Smooth muscle cell (in vitro differentiated cells): ENCODE results near the gene SPTBN1. TPM values are rescaled to one million over a fixed set of nuclear protein-coding genes. Genes with fewer than 3 reads are reported as not detected.

Experiments
- DNase-seq: peaks from one replicate; lab custom pipeline; 2025; ENCODE audit not compliant: unreplicated experiment; lab: John Stamatoyannopoulos, UW
- H2AFZ ChIP-seq: fragments of 200-600 bp; sonication (generic); 2 replicates; pipeline ENCODE4 v1.6.0; 2016; ENCODE audit warnings: antibody characterized with exemption, low read depth, mild to moderate bottlenecking
- H3F3A ChIP-seq: fragments of 200-600 bp; sonication (generic); 2 replicates; pipeline ENCODE4 v1.6.0; 2017; ENCODE audit warnings: antibody characterized with exemption, low read depth
- H3K27ac ChIP-seq: fragments of 200-600 bp; sonication (generic); 2 replicates; pipeline ENCODE4 v1.5.1; 2016; ENCODE audit warnings: low read depth, mild to moderate bottlenecking
- H3K27me3 ChIP-seq: fragments of 200-600 bp; sonication (generic); 2 replicates; pipeline ENCODE4 v1.6.1; 2016; ENCODE audit warnings: low read depth, mild to moderate bottlenecking
- H3K36me3 ChIP-seq: fragments of 200-600 bp; sonication (generic); 2 replicates; pipeline ENCODE4 v1.5.1; 2016; ENCODE audit warnings: low read depth
- H3K4me1 ChIP-seq: fragments of 200-600 bp; sonication (generic); 2 replicates; pipeline ENCODE4 v1.5.1; 2016; ENCODE audit warnings: low read depth
- H3K4me2 ChIP-seq: fragments of 200-600 bp; sonication (generic); 2 replicates; pipeline ENCODE4 v1.6.0; 2016; ENCODE audit warnings: mild to moderate bottlenecking
- H3K4me3 ChIP-seq: fragments of 200-600 bp; sonication (generic); 2 replicates; pipeline ENCODE4 v1.5.1; 2016; ENCODE audit warnings: mild to moderate bottlenecking
- H3K79me2 ChIP-seq: fragments of 200-600 bp; sonication (generic); 2 replicates; pipeline ENCODE4 v1.6.0; 2016; ENCODE audit warnings: low read depth, mild to moderate bottlenecking
- H3K9ac ChIP-seq: fragments of 200-600 bp; sonication (generic); 2 replicates; pipeline ENCODE4 v1.6.0; 2016; ENCODE audit warnings: low read depth
- H3K9me3 ChIP-seq: fragments of 200-600 bp; sonication (generic); replicated peaks from 2 replicates; pipeline ENCODE4 v1.5.1; 2016; ENCODE audit warnings: low read depth
- H4K20me1 ChIP-seq: fragments of 200-600 bp; sonication (generic); 2 replicates; pipeline ENCODE4 v1.6.0; 2016; ENCODE audit warnings: low read depth
- WGBS: methylation state at CpG from one replicate; pipeline ENCODE4 v1.1.7; 2016; ENCODE audit warnings: low lambda C conversion rate; 5-methylcytosine and 5-hydroxymethylcytosine counted together
- polyA plus RNA-seq: library from polyadenylated mRNA; unstranded; fragments of >200 nt; fragmentation: Nextera tagmentation; extraction: Ambion mirVana; gene quantifications from 2 replicates; pipeline ENCODE4 v1.2.1, GENCODE V29; 2016
- total RNA-seq: library from RNA; depleted of rRNA; stranded (reverse); fragments of >200 nt; gene quantifications from 2 replicates; pipeline ENCODE4 v1.2.3, GENCODE V29; 2014
- TF ChIP-seq, protein P1 (sequence below): fragments of 200-600 bp; sonication (generic); IDR thresholded peaks from 2 replicates; pipeline ENCODE4 v1.5.1; 2017; ENCODE audit warnings: borderline replicate concordance, mild to moderate bottlenecking, antibody characterized with exemption; ENCODE audit not compliant: insufficient read depth, poor library complexity, severe bottlenecking

The SPTBN1 gene
- total and polyA plus RNA-seq, 2 experiments from 2014 or later = 78.7 to 186 TPM

DNA sequence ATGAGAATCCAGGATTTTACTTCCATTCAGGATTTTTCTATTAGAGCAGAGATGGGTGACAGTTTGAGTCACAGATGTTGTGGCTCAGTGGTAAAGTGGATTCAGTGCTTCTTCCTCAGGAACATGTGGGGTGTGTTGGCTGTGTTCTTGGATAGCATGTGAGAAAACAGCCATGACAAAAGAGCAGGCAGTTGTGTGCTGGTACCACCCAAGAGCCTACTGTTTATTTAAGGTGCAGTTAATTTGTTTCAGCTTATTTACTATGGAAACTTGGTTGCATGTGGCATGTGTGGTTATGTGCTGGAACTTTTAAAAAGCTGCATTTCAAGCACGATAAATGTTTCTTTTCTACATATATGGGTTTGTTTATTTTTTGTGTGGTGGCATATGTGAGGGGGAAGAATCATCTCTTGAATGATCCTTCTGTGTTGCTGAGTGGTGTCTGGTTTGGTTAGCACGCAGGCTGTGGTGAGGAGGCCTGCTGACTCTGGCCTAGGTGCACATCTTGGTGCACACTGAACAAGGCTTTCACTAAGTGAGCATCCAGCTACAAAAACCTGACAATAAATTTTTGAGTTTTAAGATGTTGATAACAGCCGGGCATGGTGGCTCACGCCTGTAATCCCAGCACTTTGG, 67.3 kb downstream of the SPTBN1 start:
- TF ChIP-seq, protein P1, sequence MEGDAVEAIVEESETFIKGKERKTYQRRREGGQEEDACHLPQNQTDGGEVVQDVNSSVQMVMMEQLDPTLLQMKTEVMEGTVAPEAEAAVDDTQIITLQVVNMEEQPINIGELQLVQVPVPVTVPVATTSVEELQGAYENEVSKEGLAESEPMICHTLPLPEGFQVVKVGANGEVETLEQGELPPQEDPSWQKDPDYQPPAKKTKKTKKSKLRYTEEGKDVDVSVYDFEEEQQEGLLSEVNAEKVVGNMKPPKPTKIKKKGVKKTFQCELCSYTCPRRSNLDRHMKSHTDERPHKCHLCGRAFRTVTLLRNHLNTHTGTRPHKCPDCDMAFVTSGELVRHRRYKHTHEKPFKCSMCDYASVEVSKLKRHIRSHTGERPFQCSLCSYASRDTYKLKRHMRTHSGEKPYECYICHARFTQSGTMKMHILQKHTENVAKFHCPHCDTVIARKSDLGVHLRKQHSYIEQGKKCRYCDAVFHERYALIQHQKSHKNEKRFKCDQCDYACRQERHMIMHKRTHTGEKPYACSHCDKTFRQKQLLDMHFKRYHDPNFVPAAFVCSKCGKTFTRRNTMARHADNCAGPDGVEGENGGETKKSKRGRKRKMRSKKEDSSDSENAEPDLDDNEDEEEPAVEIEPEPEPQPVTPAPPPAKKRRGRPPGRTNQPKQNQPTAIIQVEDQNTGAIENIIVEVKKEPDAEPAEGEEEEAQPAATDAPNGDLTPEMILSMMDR = no peak
- H3K79me2 ChIP-seq = peaks cover 83% of the 10 kb centered on the region
- no peaks in the 10 kb centered on the region for H3K27me3 ChIP-seq
- peaks cover 15% of the 10 kb centered on the region for H3K4me1 ChIP-seq
- H3K27ac ChIP-seq = peak overlapping the region; percentile 88
- peaks cover 27% of the 10 kb centered on the region for H3F3A ChIP-seq
- no peak for DNase-seq
- no peak overlapping the region for H2AFZ ChIP-seq
- H3K9ac ChIP-seq = peak overlapping the region; percentile 48
- 43% methylated on average over 4 of the region's 4 CpGs for WGBS
- H3K9me3 ChIP-seq = no peaks in the 10 kb centered on the region
- no peak overlapping the region for H3K4me3 ChIP-seq
- H3K4me2 ChIP-seq = peak overlapping the region; percentile 33
- H4K20me1 ChIP-seq = peaks cover 76% of the 10 kb centered on the region
- peaks cover 7% of the 10 kb centered on the region for H3K36me3 ChIP-seq

DNA sequence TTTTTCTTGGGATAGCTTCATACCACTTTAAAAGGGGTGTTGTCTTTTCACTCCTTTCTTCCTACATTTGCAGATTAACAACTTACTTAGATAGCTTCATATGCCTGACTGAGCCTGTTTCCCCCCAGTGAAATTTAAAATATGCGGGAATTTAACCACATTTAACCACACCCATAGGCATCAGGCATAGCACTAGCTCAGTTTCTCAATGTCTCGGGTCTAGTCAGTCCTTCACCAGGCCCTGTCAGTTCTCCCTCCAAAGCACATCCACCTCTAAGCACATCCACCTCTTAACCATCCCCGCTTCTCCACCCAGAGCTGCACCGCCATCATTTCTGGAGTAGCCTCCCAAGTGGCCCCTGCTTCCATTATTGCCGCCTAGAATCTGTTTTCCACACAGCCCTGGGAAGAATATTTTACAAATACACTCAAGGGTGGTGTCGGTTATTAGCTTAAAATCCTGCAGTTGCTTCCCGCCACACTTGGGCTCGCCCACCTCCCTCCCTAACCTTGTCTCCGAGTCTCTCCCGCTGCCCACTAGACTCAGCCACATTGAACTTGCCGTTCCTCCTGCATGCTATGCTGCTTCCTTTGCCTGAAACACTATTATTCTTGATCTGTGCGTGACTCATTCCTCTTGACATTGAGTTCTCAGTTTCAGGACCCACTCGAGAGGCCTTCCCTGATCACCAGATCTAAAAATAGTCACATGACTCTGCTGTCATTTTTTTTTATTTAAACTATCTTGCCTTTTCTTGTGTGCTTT, 68.3 kb downstream of the SPTBN1 start:
- Histone ChIP-seq H3F3A (peaks cover 22% of the 10 kb centered on the region), H3K36me3 (peaks cover 7% of the 10 kb centered on the region), H3K9ac (peak overlapping the region; percentile 48), H3K27ac (peak overlapping the region; percentile 88), H3K4me2 (peak overlapping the region; percentile 33), H3K4me3 (no peak overlapping the region), H3K4me1 (peaks cover 15% of the 10 kb centered on the region), H3K27me3 (no peaks in the 10 kb centered on the region), H3K9me3 (no peaks in the 10 kb centered on the region), H2AFZ (no peak overlapping the region), H4K20me1 (peaks cover 67% of the 10 kb centered on the region), H3K79me2 (peaks cover 76% of the 10 kb centered on the region)
- no peak for DNase-seq
- TF ChIP-seq, protein P1 = no peak
- 58% methylated on average over 13 of the region's 13 CpGs for WGBS

DNA sequence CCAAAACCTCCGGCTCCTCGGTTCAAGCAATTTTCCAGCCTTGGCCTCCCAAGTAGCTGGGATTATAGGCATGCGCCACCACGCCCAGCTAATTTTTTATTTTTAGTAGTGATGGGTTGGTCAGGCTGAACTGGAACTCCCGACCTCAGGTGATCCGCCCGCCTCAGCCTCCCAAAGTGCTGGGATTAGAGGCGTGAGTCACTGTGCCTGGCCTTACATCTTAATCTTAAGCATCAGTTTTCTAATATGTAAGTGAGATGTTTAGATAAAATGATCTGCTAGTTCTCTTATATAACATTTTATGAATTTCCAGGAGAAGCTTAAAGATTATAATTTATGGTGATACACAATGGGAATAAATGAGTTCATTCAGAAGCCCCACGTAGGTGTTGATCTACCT, 69.2 kb downstream of the SPTBN1 start:
- Histone ChIP-seq H4K20me1 (peaks cover 58% of the 10 kb centered on the region), H3F3A (peaks cover 14% of the 10 kb centered on the region), H3K27ac (peak overlapping the region; percentile 88), H2AFZ (no peak overlapping the region), H3K27me3 (no peaks in the 10 kb centered on the region), H3K79me2 (peaks cover 78% of the 10 kb centered on the region), H3K4me2 (peak overlapping the region; percentile 33), H3K9me3 (no peaks in the 10 kb centered on the region), H3K36me3 (peaks cover 7% of the 10 kb centered on the region), H3K9ac (no peak overlapping the region), H3K4me3 (no peak overlapping the region), H3K4me1 (peaks cover 10% of the 10 kb centered on the region)
- WGBS = 80% methylated on average over 9 of the region's 9 CpGs
- TF ChIP-seq, protein P1 = no peak
- no peak for DNase-seq
